DMS153 treated with DMSO at 0.1 percent for 48 hours (cell line): Measurements from ENCODE around the gene ID1.

Source experiments
- DNase-seq: peaks from one replicate; lab custom pipeline; 2025; ENCODE audit not compliant: unreplicated experiment; lab: John Stamatoyannopoulos, UW

Gene ID1, protein sequence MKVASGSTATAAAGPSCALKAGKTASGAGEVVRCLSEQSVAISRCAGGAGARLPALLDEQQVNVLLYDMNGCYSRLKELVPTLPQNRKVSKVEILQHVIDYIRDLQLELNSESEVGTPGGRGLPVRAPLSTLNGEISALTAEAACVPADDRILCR

DNA sequence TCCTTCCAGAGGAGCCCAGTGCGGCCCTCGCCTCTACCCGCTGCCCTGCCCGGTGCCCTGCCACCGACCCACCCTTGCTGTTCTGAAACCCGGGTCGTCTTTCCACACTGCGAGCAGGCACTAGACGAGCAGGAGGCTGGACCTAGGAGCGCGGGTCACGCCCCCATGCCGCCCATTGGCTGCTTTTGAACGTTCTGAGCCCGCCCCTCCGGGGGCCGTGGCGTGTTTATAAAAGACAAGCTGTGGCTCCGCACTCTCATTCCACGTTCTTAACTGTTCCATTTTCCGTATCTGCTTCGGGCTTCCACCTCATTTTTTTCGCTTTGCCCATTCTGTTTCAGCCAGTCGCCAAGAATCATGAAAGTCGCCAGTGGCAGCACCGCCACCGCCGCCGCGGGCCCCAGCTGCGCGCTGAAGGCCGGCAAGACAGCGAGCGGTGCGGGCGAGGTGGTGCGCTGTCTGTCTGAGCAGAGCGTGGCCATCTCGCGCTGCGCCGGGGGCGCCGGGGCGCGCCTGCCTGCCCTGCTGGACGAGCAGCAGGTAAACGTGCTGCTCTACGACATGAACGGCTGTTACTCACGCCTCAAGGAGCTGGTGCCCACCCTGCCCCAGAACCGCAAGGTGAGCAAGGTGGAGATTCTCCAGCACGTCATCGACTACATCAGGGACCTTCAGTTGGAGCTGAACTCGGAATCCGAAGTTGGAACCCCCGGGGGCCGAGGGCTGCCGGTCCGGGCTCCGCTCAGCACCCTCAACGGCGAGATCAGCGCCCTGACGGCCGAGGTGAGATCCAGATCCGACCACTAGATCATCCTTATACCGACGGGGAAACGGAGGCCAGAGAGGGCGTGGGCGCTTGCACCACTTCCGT lies at the start of gene ID1:
Gene ID1 (plus strand): TSS at position 259 of the 871 bp plus-strand sequence. CDS start 99 bp downstream, at position 358.
- peak; percentile 90 for DNase-seq

DNA sequence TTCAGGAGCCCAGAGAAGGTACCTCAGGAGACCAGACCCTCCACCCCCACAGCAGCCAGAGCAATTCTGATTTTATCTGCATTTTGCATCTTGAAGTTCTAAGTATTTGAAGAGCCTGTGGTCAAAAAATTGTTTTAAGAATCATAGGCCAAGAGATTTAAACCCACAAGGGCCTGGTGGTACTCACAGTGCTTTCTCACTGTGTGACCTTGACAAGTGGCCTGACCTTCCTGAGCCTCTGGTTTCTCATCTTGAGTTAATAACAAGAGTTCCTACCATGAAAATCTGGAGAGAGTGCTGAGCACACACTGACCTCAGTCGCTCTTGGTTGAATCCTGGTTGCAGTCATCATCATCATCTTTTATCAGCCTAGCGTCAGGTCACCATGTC lies 45.4 kb upstream of the ID1 start:
- DNase-seq = no peak

DNA sequence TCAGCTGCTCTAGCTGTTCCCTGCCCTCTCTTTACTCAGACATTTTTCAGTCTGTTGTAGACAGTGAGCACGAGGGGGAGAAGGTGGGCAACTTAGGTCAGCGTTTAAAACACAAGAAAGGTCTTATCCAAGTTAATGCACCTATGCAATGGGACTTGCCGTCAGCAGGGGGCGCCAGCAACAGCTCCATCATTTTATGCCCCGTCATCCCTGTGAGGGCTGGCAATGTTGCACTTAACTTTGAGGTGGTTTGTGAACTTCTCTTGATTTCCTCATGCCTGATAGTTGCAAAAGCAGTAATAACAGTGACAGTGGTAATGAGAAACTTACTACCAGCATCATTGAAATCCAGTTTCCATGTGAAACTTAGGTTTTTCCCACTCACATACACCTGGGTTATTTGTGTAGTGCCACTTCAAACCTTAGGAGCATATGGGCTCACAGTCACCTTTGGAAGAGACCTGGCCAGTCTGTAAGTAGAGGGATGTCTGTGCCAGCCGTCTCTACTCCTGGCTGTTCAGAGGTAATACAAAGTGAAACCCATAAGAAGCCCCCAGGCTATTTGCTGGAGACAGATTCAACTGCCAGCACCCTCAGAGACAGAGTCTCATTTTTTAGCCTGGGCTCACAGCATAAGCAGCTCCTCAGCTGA lies 44.9 kb upstream of the ID1 start:
- DNase-seq = peak; percentile 47

DNA sequence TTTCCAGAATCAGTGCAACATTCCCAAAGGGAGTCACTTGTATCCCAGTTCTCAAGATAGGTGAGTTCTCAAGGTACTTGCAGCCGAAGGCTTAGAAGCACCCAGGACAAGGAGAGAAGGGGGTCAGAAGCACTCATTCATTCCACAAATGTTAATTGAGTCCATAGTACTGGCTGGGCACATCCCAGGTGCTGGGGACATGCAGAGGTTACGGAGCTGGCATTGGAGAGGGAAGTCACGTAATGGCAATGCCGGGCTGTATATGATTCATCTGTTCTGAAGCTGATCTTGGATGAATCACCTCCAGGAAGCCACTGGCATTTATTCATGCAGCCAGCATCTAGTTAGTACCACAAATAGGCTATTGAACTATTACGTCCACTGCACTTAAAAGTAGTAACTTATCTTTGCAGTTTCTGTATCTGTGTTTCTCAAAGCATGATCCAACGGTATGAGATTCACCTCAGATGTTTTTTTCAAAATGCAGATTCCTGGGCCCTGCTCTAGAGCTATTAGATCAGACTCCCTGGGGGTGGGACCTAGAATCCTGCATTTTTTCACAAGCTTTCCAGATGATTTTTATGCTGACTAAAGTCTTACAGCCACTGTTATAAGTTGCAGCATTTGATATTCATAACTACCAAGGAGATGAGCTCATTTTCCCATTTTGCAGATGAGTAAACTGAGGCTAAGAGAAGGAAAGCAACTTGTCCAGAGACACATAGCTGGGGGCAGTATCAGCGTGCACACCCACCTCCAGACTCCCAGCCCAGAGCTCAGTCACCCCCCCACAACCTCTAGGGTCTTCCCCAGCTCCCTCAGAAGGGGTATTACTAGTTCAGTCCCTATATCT lies 44.1 kb upstream of the ID1 start:
- DNase-seq = no peak

DNA sequence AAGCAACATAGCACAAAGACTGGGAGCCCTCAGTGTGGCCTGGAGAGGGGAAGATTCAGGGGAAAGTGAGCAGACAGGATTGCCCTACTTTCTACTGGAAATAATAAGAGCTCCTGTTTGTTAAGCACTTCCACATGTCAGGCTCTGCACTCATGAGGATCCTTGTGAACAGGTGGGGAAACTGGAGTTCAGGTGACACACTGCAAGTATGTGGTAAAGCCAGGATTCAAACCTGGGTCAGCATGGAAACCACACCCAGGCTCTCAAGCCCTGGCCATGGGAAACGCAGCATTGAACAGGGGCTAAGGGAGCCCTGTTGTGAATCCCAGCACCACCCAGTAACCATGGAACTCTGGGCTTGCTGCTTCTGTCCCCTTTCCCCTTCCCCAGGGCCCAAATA lies 42.8 kb upstream of the ID1 start:
- no peak for DNase-seq

DNA sequence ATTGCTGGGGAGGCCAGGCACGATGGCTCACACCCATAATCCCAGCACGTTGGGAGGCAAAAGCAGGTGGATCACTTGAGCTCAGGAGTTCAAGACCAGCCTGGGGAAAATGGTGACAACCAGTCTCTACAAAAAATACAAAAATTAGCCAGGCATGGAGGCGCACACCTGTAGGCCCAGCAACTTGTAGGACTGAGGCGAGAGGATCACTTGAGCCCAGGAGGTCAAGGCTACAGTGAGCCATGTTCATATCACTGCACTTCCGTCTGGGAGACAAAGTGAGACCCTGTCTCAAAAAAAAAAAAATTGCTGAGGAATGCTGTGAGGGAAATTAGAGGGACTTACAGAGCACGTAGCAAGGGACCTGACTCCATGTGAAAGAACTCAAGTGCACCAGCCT lies 40.8 kb upstream of the ID1 start:
- no peak for DNase-seq

DNA sequence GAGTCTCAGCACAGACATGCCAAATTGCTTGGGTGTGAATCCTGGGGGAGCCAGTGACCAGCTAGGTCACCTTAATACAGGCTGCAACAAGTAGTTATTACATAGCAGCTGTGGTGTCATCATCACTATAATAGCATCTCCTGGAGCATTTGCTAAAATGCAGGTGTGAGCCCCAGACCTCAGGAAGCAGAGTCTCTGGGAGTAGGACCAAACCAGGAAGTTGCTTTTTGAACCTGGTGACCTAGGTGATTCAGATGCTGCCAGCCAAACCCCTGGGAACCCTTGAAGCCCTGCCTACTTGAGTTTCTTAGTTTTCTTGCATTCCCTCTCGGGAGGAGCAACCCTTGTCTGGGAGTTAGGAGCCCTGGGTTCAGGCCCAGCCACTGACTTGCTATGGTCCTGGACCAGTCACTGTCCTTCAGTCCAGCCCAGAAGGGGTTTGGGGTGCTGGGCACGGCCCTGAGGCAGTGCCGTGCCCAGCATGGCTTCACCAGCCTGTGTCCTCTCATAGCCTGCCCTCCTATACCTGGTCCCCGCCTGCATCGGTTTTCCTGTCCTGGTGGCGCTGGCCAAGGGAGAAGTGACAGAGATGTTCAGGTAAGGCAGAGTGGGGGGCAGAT lies 39.3 kb upstream of the ID1 start:
- DNase-seq = peak; percentile 19

DNA sequence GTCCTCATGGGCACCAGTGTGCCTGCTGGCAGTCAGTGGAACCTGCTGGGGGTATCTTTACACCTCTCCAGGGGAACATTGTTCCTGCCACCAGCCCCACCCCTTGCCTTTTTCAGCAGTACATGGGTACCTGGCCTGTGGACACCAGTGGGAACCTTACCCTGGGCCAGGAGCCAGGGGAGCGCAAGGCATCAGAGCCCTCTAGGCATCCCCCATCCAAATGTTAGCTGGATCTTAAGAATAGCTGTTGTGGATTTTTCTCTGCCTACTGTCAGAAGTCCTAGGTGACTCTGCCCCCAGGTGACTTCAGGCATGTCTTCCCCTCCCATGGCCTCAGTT lies 38.8 kb upstream of the ID1 start:
- no peak for DNase-seq

DNA sequence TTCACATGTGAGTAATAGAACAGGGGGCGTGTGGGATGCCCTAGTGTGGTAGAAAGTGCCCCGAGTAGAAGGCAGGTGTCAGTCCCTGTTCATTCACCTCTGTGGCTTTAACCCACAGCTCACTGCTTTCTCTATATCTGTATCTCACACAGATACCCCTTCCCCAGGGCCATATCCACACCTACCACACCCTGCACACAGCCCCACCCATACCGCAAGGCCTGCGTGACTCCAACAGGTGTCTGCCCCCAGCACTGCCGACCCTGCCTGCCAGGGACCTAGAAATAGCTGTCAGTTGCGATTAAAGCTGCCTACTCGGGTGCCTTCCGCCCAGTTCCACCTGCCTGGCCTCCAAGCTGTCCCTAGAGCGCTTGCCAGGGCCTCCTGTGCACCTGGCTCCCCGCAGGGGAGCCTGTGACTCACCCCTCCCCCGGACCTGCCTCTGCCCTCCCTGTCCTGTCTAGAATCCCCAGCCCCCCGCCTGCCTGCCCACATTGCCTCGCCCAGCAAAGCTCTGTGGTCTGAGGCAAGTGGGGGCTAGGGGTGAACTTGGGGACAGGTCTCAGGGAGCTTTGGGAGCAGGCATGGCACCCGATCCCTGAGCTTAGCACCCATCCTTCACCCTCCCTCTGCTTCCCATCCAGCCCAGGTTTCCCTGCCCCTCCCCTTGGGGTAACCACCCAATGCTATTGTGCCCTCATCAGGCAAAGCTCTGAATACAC lies 38.3 kb upstream of the ID1 start:
- peak; percentile 90 for DNase-seq

DNA sequence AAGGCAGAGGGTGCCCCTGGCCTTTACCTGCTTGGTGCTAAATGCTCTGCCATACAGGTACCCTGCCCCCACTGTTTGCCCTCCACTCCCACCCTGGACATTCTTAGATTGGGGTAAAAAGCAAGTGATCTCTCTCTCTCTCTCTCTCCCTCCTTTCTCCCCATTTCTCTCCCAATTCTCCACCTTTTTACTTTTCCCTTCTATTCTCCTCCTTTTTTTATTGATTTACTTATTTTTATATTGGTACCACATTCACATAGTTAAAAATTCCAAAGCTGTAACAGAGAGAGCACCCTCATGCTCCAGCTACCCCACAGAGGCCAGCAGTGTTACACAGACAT lies 37.7 kb upstream of the ID1 start:
- DNase-seq = no peak

DNA sequence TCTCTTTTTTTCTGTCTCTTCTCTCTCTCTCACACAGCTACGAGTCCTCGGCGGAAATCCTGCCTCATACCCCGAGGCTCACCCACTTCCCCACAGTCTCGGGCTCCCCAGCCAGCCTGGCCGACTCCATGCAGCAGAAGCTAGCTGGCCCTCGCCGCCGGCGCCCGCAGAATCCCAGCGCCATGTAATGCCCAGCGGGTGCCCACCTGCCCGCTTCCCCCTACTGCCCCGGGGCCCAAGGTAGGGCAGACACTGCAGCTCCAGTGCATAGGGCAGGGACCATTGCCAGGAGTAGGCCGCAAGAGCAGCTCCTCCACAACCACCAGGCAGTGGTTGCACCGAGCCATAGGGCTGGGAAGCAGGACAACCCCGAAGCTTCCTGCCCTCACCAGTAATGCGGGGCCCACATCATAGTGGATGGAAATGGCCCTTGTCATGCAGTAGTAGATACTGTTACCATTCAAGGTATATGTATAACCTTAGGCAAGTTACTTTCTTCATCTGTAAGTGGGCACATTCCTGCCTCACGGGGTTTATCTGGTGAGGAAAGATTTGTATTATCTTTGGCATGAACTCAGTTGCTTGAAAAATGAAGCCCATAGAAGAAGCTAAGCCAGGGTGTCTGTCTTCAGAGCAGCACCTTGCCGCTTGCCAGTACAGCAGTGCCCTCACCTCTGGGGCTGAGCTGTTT lies 36.9 kb upstream of the ID1 start:
- no peak for DNase-seq

DNA sequence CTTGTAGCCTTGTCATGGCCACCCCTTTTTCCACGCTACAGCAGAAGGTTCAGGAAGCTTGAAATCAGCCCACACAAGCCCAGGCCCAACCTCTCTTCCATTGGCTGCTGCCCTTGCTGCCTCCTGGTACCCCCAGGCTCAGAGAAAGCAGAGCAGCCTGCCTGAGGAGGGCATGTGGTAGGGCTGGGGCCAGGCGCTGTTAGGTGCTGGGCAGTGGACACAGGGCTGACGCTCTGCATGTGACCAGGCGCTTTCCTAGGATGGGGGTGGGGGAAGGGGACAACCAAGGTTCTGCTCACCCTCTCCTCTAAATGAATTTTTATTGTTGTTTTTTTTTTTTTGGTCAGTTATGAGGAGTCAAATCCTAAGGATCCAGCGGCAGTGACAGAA lies 36.3 kb upstream of the ID1 start:
- no peak for DNase-seq

DNA sequence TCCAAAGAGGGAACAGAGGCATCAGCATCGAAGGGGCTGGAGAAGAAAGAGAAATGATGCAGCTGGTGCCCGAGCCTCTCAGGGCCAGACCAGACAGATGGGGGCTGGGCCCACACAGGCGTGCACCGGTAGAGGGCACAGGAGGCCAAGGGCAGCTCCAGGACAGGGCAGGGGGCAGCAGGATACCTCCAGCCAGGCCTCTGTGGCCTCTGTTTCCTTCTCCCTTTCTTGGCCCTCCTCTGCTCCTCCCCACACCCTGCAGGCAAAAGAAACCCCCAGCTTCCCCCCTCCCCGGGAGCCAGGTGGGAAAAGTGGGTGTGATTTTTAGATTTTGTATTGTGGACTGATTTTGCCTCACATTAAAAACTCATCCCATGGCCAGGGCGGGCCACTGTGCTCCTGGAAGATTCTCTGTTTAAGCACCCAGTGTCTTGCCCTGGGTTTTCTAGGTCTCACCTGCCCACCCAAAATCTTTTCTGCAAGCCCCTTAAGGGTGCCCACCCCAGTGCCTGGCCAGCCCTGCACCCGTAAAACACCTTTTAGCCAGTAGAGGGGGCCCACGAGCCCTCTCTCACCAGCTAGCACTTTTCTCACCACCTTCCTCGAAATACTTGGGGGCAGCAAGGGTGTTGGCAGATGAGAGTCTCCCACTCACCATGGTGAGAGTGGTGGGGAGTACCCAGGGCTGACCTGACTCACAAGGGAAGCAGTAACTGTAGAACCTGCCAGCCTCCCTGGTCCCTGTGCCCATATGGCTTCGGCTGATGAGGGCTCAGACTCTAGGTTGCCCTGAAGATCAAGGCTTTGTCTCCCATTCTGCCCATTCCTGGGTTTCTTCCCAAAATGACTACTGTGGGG lies 35.7 kb upstream of the ID1 start:
- peak; percentile 37 for DNase-seq

DNA sequence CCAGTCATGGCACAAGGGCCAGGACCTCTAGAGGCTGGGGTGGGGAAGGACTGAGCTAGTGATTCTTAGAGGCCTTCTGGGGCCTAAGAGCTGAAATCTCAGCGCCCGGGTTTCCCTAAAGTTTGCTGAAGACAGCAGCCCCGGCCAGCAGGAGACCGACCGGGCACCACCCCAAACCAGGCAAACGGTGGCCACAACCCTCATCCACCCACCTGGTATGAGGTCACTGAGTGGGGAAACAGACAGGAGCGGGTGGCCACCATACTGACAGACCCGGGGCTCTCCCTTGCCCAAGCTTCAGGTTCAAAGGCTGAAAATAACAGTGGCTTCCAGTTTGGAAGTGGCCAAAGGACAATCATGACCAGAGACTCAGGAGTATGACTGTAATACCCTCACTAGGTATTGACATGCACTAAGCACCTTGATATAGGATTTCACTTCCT lies 35.0 kb upstream of the ID1 start:
- DNase-seq = no peak

DNA sequence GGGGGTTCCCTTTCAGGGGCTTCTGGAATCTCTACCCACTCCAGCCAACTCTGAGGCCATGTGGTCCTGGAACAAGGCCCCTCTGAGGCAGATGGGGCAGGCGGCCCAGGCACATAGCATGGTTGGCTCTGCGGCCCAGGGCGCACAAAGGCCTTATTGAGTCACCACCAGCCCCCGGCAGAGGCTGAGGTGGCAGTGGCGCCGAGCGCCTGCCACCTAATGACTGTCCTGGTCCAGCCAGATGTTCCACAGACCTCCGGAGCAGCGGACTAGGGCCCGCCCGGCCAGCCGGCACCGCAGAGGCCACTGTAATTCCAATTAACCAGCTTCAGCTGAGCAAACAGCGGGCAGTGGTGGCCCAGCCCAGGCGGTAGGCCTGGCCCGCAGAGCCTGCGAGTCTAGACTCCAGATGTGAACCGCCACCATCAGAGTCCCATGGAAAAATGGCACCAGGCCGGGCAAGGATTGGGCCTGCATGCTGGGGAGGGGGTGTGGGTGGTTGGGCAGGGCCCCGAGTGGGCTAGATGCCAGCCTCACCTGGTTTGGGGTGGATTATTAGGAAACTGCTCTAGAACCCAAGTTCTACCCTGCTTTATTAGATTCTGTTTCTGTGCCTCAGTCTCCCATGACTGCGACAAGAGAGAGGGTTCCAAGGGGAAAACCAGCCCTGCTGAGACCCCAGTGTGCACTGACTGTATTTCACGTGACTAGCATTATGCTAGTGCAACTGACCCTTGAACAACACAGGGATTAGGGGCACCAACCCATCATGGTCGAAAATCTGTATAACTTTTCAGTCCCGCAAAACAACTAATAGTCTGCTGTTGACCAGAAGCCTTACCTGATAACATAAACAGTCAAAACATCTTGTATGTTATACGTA lies 34.1 kb upstream of the ID1 start:
- no peak for DNase-seq

DNA sequence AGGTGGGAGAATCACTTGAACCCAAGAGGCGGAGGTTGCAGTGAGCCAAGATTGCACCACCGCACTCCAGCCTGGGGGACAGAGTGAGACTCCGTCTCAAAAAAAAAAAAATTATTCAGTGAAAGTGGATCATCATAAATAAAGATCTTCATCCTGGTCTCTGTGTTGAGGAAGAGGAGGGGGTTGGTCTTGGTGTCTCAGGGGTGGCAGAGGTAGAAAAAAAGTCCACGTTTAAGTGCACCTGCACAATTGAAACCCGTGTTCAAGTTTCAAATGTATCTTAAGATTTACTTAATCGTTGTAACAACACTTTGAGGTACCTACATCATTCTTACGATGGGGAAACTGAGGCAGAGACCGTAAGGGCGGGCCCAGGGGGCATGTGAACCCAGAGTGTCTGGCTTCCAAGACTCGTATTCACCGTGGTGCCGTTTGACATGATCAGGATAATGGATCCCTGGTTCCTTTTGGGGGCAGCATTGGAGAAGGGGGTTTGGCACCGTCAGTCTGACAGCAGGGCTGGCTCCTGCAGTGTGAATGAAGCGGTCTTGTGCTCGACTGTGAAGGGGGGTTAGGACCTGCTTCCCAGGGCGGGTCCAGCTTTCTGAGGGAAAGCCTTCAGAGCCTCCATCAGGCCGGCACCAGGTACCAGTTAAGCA lies 32.9 kb upstream of the ID1 start:
- no peak for DNase-seq
